OCI-LY3 (cell line): ENCODE measurements around the gene B3GALNT2.

Experiments used
- EZH2phosphoT487 ChIP-seq: fragments of 200-600 bp; shearing (Covaris generic); IDR thresholded peaks from 2 replicates; pipeline ENCODE4 v1.6.1; 2018; ENCODE audit warnings: antibody characterized with exemption, mixed run types, low read depth
- TF ChIP-seq, protein P1 (sequence below): fragments of 200-600, 300-600 bp; sonication (generic); IDR thresholded peaks from 2 replicates; pipeline ENCODE4 v1.5.1; 2014; ENCODE audit warnings: antibody characterized with exemption, low read length, low read depth

DNA sequence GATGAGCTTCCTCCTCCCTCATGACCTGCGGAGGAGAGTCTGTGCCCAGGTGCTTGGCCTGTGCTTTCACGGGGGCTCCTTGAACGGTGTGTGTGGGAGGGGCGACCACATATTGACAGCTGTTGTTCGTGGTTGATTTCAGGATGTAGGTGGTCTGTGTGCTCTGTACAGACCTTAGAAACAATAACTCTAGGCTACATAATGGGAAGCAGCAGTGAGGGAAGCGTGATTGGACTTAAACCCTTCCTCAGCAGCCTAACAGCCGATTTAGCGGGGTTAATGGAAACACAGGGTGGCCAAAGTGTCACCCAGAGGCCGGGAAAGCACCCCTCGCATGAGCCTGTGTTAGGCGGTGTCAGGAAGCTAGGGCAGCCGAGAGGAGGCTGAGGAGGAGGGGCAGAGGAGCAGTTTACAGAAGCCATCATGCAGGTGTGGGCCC is 81.0 kb downstream of the B3GALNT2 start:
- TF ChIP-seq, protein P1, sequence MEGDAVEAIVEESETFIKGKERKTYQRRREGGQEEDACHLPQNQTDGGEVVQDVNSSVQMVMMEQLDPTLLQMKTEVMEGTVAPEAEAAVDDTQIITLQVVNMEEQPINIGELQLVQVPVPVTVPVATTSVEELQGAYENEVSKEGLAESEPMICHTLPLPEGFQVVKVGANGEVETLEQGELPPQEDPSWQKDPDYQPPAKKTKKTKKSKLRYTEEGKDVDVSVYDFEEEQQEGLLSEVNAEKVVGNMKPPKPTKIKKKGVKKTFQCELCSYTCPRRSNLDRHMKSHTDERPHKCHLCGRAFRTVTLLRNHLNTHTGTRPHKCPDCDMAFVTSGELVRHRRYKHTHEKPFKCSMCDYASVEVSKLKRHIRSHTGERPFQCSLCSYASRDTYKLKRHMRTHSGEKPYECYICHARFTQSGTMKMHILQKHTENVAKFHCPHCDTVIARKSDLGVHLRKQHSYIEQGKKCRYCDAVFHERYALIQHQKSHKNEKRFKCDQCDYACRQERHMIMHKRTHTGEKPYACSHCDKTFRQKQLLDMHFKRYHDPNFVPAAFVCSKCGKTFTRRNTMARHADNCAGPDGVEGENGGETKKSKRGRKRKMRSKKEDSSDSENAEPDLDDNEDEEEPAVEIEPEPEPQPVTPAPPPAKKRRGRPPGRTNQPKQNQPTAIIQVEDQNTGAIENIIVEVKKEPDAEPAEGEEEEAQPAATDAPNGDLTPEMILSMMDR = no peak
- no peak for TF ChIP-seq EZH2phosphoT487
